Measurements from ENCODE around the gene SLC30A1.

DNA sequence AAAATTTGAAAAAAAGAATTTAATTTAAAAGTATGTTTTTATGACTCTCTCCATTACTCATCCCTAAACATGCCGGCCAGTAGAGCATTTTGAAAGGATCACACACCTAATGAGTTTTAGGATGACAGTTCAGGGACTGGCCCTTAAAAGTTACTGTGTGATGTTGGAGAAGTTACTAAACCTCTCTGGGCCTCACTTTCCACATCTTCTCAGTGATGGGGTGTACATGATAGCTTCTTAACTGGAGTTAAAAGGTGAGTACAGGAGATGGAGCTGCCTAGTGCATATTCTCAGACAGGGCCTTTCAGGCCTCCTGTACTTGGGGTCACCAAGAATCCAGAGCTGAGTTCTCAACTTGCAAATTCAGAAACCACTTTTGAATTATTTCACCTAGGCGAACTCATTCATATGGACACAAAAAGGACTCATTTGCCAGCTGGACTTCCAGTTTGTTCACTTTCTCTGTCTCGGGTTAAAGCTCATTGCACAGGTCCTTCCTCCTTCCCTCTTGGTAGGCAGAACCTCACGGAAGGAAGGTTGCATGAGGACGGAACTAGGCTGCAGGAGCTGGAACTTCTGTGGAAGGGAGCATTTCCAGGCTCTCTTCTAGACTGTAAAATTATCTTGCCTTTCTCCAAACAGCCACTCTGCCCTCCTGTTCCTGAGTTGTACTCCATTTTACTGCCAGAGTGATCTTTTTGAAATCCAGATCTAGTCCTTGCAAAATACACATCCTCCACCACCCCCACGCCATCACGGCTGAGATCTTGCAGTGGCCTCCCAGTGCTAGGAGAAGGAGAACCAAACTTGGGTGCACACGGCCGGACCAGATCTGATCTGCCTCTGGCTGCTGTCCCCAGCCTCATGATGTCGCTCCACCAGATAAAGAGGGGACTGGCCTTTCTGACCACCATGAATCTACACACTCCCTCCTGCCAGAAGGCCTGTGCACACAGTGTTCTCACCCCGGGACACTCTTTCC lies 4.3 kb upstream of the SLC30A1 start:
- TF ChIP-seq EZH2 (IDR thresholded peaks at IDR 0.05; ENCODE audit: insufficient read depth, poor library complexity, severe bottlenecking) (no peak), EZH2phosphoT487 (IDR thresholded peaks at IDR 0.05; ENCODE audit: insufficient read depth, low read depth) (no peak)
